Adrenal gland (tissue), 12 donors: ENCODE measurements around the gene LYPD6B. TPM values are rescaled to one million over a fixed set of nuclear protein-coding genes. Genes with fewer than 3 reads are reported as not detected.

Experiments
- DNase-seq, 7 donors: peaks; one replicate each; pipeline ENCODE4 v3.0.0-alpha.2; 2019 to 2020
- H3K27ac ChIP-seq, 5 donors: fragments of 200-600 bp; sonication (generic) in 4 of 5; 1 replicate in 3 of 5; 2 replicates in 2 of 5; pipeline versions ENCODE4 v1.5.1 to v1.8.0; 2016 to 2020; ENCODE audit warnings: mild to moderate bottlenecking in 1 of 5
- H3K27me3 ChIP-seq: fragments of 200-600 bp; 2 replicates; pipeline ENCODE4 v1.8.0; 2021
- H3K36me3 ChIP-seq, 2 donors: fragments of 200-600 bp; replicated peaks in 1 of 2; 1 replicate in 1 of 2; 2 replicates in 1 of 2; pipeline versions ENCODE4 v1.5.1 to v1.8.0; 2018 to 2022
- H3K4me1 ChIP-seq, 2 donors: fragments of 200-600 bp; replicated peaks in 1 of 2; 1 replicate in 1 of 2; 2 replicates in 1 of 2; pipeline versions ENCODE4 v1.5.1 to v1.8.0; 2018 to 2021
- H3K4me3 ChIP-seq, 4 donors: fragments of 200-600 bp; sonication (generic) in 3 of 4; one replicate each; pipeline ENCODE4 v1.5.1; 2016 to 2018
- H3K9me3 ChIP-seq, 3 donors: fragments of 200-600 bp; sonication (generic) in 1 of 3; replicated peaks in 1 of 3; 1 replicate in 2 of 3; 2 replicates in 1 of 3; pipeline versions ENCODE4 v1.5.1 to v1.8.0; 2016 to 2021
- POLR2A ChIP-seq, 2 donors: fragments of 450-650 bp; IDR thresholded peaks; one replicate each; pipeline ENCODE4 v1.6.1; 2017; ENCODE audit warnings: antibody characterized with exemption in 2 of 2, mild to moderate bottlenecking in 2 of 2, moderate library complexity in 1 of 2
- WGBS, 4 donors: extraction: QIAGEN DNeasy Blood & Tissue Kit in 2 of 4; methylation state at CpG; one replicate each; pipeline versions ENCODE4 v1.1.5 to v1.1.7; 2013 to 2017; 5-methylcytosine and 5-hydroxymethylcytosine counted together
- intact Hi-C, 2 donors: fragments of 100-400 bp; cut with DNase I; formaldehyde crosslinking; loops; one replicate each; pipeline versions ENCODE4 v1.14.1 to v1.15.0; 2022 to 2023
- polyA plus RNA-seq, 3 donors: library from polyadenylated mRNA; stranded (reverse); fragments of 200-250 nt in 2 of 3; fragments of 350-450 nt in 1 of 3; fragmentation: Illumina TruSeq in 1 of 3; extraction: RNeasy Lipid Tissue Mini Kit (QIAGEN cat#74804) in 1 of 3; gene quantifications; one replicate each; pipeline ENCODE4 v1.2.3, GENCODE V29; 2013 to 2014
- total RNA-seq, 9 donors: library from RNA; depleted of rRNA in 4 of 9; stranded (reverse); fragments of >200 nt in 4 of 9; fragments of 120-200 nt in 1 of 9; fragmentation: NEBNext Ultra II Directional in 1 of 9; extraction: Animal tissue kit (Norgen Biotek cat#: 25700) in 1 of 9; gene quantifications; one replicate each; pipeline versions ENCODE4 v1.1.0 to v1.2.4, GENCODE V29; 2013 to 2023
- TF ChIP-seq, protein P1 (sequence below), 6 experiments: fragments of 450-650 bp in 4 of 6; fragments of 200-600 bp in 2 of 6; sonication (generic) in 1 of 6; IDR thresholded peaks; 1 replicate in 5 of 6; 2 replicates in 1 of 6; pipeline versions ENCODE4 v1.5.1 to v1.8.0; 2016 to 2021; ENCODE audit warnings: antibody characterized with exemption in 6 of 6, mild to moderate bottlenecking in 2 of 6, moderate library complexity in 1 of 6
- donor health status: healthy with polysubstance abuse.
- donor health status: Bipolar disorder and iron deficiency.
- donor health status: DM: yes; HTN: yes; CAD: no.
- donor health status: DM: no; HTN: no; CAD: no.
- donor health status: DM: no; HTN: no; CAD: no.
- donor health status: DM: yes; HTN: yes; CAD: no.

The LYPD6B gene
- total and polyA plus RNA-seq, 12 donors, result 0.15 to 0.98 (median 0.50) TPM; not detected in 2

DNA sequence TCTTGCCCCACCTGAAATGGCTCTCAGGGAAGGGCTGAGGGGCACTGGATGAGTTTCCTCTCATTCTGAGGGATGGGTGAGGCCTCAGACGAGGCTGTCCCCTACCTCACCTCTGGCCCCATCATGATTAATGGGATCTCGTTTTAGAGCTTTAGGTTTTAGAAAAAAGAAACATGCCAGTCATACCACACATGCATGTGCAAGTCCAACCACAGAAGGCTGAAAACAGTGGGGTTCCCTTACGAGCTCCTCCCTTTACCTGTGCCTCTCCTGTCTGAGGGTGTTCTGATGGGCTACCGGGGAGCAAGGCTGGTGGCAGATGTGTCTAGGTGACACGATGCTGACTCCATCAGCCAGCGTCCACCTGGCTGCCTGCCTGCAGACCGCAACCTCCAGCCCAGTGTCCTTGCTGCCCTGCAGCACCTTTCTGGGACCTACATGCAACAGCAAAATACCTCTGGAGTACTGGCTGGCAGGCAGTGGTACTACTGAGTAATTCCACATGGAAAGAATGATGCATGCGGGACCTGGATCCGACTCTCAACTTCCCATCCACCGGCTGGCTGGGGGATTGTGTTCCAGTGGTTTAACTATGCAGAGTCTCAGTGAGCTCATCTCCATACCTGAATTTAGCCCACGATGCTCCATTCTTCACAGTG, 9.1 kb upstream of the LYPD6B start:
- no peak for DNase-seq

DNA sequence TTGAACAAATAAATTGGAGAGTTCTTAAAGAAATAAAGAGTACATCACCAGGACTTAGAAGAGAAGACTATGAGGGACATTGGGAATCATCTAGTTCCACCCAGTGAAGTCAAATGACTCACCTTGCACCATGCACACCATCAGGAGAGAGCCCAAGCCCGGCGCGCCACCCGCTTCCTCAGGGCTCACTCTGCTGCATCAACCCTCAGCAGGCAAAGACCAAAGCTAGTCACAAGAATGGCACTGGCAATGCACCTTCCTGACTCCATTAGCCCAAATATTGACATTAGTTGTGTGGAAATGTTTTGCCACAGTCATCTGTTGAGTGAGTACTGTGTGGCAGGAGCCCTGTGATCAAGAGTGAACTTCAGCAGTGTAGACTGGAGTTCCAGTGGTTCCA, 7.1 kb upstream of the LYPD6B start:
- no peak for TF ChIP-seq POLR2A (IDR thresholded peaks at IDR 0.05)
- TF ChIP-seq, protein P1, sequence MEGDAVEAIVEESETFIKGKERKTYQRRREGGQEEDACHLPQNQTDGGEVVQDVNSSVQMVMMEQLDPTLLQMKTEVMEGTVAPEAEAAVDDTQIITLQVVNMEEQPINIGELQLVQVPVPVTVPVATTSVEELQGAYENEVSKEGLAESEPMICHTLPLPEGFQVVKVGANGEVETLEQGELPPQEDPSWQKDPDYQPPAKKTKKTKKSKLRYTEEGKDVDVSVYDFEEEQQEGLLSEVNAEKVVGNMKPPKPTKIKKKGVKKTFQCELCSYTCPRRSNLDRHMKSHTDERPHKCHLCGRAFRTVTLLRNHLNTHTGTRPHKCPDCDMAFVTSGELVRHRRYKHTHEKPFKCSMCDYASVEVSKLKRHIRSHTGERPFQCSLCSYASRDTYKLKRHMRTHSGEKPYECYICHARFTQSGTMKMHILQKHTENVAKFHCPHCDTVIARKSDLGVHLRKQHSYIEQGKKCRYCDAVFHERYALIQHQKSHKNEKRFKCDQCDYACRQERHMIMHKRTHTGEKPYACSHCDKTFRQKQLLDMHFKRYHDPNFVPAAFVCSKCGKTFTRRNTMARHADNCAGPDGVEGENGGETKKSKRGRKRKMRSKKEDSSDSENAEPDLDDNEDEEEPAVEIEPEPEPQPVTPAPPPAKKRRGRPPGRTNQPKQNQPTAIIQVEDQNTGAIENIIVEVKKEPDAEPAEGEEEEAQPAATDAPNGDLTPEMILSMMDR (IDR thresholded peaks at IDR 0.05), result no peak
- 95 to 100% (median 97%) methylated on average over 4 of the region's 4 CpGs for WGBS, 4 donors
- Histone ChIP-seq H3K4me1 (no peaks in the 10 kb centered on the region), H3K27me3 (no peaks in the 10 kb centered on the region), H3K4me3 (no peak overlapping the region), H3K36me3 (no peaks in the 10 kb centered on the region), H3K27ac (no peak overlapping the region), H3K9me3 (no peaks in the 10 kb centered on the region)
- intact Hi-C loops, result no loop called here
- no peak for DNase-seq

More for the DNA sequence above, 9.1 kb upstream of the LYPD6B start:
- H3K36me3 ChIP-seq, result no peaks in the 10 kb centered on the region
- no peak overlapping the region for H3K27ac ChIP-seq
- H3K9me3 ChIP-seq, result no peaks in the 10 kb centered on the region
- TF ChIP-seq, protein P1 (IDR thresholded peaks at IDR 0.05), result no peak
- TF ChIP-seq POLR2A (IDR thresholded peaks at IDR 0.05), result no peak
- 48 to 73% (median 60%) methylated on average over 7 to 11 of the region's 11 CpGs for WGBS, 4 donors
- no peaks in the 10 kb centered on the region for H3K4me1 ChIP-seq
- no peak overlapping the region for H3K4me3 ChIP-seq
- H3K27me3 ChIP-seq, result no peaks in the 10 kb centered on the region
- intact Hi-C loops, result no loop called here

DNA sequence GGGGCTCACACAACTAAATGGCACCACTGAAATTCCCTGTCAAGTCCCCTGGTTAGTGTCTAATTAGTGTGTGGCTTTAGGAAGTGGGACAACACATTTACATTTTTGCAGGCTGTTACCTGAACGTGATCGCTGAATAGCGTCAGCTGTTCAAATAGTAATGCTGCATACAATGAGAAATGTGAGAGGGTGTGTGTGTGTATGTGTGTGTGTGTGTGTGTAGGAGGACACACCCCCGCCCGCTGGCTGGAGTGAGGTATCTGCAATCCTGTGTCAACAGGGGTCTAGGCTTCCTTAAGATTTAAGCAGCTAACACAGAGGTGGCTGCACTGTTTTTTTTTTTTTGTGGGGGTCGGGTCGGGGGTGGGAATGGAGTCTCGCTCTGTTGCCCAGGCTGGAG, 4.8 kb upstream of the LYPD6B start:
- TF ChIP-seq POLR2A (IDR thresholded peaks at IDR 0.05), result no peak
- TF ChIP-seq, protein P1 (IDR thresholded peaks at IDR 0.05), result no peak
- intact Hi-C loops, result no loop called here
- H3K4me1 ChIP-seq, result no peaks in the 10 kb centered on the region
- H3K27ac ChIP-seq, result no peak overlapping the region
- H3K36me3 ChIP-seq, result no peaks in the 10 kb centered on the region
- DNase-seq, result no peak
- H3K27me3 ChIP-seq, result peaks cover 19% of the 10 kb centered on the region
- H3K4me3 ChIP-seq, result no peak overlapping the region
- H3K9me3 ChIP-seq, result no peaks in the 10 kb centered on the region
- 70 to 86% (median 78%) methylated on average over 8 of the region's 8 CpGs for WGBS, 4 donors

DNA sequence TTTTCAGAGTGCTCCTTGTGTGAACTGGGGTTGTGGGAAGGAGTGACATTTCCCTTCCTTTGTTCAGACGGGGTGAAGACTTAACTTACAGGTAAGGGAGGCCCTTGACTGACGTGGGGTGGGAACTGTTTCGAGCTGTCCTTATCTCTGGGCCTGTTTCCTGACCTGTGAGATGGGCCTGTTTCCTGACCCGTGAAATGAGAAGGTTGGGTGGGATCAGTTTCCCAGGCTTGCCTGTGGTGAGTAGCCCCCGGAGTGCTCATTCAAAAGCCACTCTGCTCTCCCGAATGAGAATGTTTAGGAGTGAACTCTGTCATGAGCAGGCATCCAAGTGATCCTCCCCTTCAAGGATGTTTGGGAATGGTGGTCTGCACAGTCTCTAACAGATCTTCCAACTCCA, 4.1 kb upstream of the LYPD6B start:
- Histone ChIP-seq H3K27me3 (peaks cover 26% of the 10 kb centered on the region), H3K36me3 (no peaks in the 10 kb centered on the region), H3K9me3 (no peaks in the 10 kb centered on the region), H3K4me3 (no peak overlapping the region), H3K27ac (no peak overlapping the region), H3K4me1 (no peaks in the 10 kb centered on the region)
- TF ChIP-seq POLR2A (IDR thresholded peaks at IDR 0.05), result no peak
- TF ChIP-seq, protein P1 (IDR thresholded peaks at IDR 0.05), result no peak
- WGBS, 4 donors, result 61 to 83% (median 75%) methylated on average over 6 of the region's 6 CpGs
- DNase-seq, result no peak
- intact Hi-C loops, result no loop called here
